ENCODE measurements around the gene ADARB2. TPM values are rescaled to one million over a fixed set of nuclear protein-coding genes. Genes with fewer than 3 reads are reported as not detected.

The ADARB2 gene
- total and polyA plus RNA-seq, 8 donors: 0.34 to 24.7 (median 3.2) TPM

DNA sequence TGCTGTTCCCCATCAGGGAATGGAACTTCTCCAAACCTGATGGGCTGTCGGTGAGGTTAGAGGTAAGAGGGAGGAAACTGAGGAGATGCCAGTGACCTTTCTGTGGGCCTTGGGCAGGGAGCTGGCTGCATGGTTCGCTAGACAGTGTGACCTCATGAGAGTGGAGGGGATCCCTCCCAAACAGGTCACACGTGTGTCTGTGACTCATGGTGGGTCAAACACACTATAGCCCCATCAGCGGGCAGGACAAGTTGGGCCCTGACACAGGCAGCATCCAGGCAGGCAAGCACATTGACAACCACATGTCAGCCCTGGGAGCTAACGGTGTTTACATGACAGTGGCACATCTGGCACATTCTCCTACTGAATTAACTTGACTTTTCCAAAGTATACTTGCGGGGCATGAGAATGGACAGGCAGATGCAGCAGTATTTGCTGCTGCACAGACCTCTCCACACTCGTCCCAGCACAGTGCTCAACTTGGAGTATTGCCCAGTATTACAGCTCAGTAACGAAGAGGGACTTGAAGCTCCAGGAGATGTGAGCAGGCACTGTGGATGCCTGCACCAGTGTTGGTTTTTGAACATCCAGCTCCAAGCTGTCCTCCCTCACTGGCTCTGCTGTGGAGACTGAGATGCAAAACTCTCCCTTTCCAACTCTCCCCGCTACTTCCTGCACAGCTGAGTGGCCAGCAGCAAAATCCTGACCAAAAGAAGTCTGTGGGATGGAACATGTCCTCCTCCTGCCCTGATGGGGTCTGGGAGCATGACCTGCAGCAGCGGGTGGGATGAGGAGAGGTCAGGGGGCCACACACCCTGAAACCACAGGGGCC, 481.5 kb downstream of the ADARB2 start:
- ATAC-seq (no peak), DNase-seq (peak in 1 of 6 donors; percentile 34), FAIRE-seq (no peak)
- Histone ChIP-seq H3K4me3 (no peak overlapping the region), H3K27ac (no peak overlapping the region), H3K27me3 (no peaks in the 10 kb centered on the region), H3K4me1 (no peaks in the 10 kb centered on the region), H3K36me3 (no peaks in the 10 kb centered on the region), H3K9me3 (no peaks in the 10 kb centered on the region)
- no peak for TF ChIP-seq CTCF (IDR thresholded peaks at IDR 0.05)
- intact Hi-C loops (cut with DNase I): no loop called here
- 60 to 68% methylated on average over 10 of the region's 10 CpGs for WGBS, 2 donors

DNA sequence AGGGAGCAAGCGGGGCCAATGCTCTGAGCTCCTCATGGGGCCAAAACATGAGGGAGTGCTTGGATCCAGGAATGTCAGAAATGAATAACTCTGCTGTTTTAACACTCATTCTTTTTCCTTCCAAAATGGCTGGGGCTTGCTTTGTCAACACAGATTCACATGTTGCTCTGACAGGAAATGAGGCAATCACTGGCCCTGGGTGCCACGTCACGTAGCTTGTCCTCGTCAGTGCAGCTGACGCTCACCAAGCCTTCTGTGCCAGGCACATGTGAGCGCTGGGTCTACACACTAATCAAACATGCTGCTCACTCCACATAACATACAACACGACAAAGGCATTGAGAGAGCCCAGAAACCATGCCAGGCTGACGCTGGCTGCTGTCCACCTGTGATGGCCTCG, 482.2 kb downstream of the ADARB2 start:
- no peak for FAIRE-seq
- Histone ChIP-seq H3K4me3 (no peak overlapping the region), H3K27me3 (no peaks in the 10 kb centered on the region), H3K4me1 (no peaks in the 10 kb centered on the region), H3K27ac (no peak overlapping the region), H3K9me3 (no peaks in the 10 kb centered on the region), H3K36me3 (no peaks in the 10 kb centered on the region)
- no peak for ATAC-seq
- TF ChIP-seq CTCF (IDR thresholded peaks at IDR 0.05): no peak
- peak in 1 of 6 donors; percentile 25 for DNase-seq
- intact Hi-C loops (cut with DNase I): no loop called here
- whole genome bisulfite sequencing, 2 donors: 50% methylated on average over 9 of the region's 9 CpGs

DNA sequence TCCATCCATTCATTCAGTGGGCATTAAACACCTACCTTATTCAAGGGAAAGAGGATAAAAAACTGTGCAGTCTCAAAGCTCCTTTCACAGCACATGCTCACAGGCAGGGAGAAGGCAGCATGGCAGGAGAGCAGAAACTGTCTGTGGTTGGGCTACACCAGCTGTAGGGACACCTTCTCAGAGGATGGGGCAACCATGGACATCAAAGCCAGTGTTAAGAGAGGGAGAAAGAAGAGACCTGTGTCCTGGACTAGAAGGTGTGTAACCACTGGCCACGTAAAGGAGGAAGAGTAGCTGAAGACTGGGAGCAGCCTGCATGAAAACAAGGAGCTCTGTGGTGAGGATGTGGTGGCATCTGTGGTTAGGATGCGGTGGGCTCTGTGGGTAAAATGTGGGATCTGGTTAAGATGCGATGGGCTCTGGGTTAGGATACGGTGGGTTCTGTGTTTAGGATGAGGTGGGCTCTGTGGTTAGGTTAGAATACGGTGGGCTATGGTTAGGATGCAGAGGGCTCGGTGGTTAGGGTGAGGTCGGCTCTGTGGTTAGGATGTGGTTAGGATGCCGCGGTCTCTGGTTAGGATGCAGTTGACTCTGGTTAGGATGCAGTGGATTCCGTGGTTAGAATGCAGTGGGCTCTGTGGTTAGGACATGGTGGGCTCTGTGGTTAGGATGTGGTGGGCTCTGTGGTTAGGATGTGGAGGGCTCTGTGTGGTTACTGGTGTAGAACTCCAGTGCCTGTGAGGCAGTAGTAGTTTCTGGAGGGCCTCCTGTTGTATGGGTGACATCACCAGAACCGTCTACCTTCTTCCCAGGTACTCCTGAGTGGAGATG, 483.6 kb downstream of the ADARB2 start:
- no peak overlapping the region for H3K4me3 ChIP-seq
- FAIRE-seq (no peak), DNase-seq (peak in 1 of 6 donors; percentile 19), ATAC-seq (no peak)
- no peaks in the 10 kb centered on the region for H3K9me3 ChIP-seq
- intact Hi-C loops (cut with DNase I): no loop called here
- no peak for TF ChIP-seq CTCF (IDR thresholded peaks at IDR 0.05)
- no peak overlapping the region for H3K27ac ChIP-seq
- H3K36me3 ChIP-seq: no peaks in the 10 kb centered on the region
- 74 to 88% methylated on average over 11 of the region's 11 CpGs for WGBS, 2 donors
- no peaks in the 10 kb centered on the region for H3K27me3 ChIP-seq
- H3K4me1 ChIP-seq: no peaks in the 10 kb centered on the region

- no peaks in the 10 kb centered on the region for H3K9me3 ChIP-seq
- FAIRE-seq (no peak), ATAC-seq (no peak), DNase-seq (no peak)
- no peaks in the 10 kb centered on the region for H3K36me3 ChIP-seq
- TF ChIP-seq CTCF (IDR thresholded peaks at IDR 0.05): no peak
- H3K27ac ChIP-seq: no peak overlapping the region
- intact Hi-C loops (cut with DNase I): no loop called here
- H3K27me3 ChIP-seq: no peaks in the 10 kb centered on the region
- H3K4me3 ChIP-seq: no peak overlapping the region
- H3K4me1 ChIP-seq: no peaks in the 10 kb centered on the region
- 57 to 62% methylated on average over 3 of the region's 3 CpGs for WGBS, 2 donors
These were observed 485.6 kb downstream of the ADARB2 start for GRCh38 chr10:1251769-1252168.
